Activated CD4-positive, alpha-beta T cell treated with anti-CD3 and anti-CD28 coated beads for 36 hours (primary cell): ENCODE measurements around the gene BDP1. TPM values are rescaled to one million over a fixed set of nuclear protein-coding genes. Genes with fewer than 3 reads are reported as not detected.

ENCODE experiments used
- total RNA-seq, 2 experiments: library from RNA; stranded (reverse); gene quantifications; one replicate each; pipeline ENCODE4 v1.2.3, GENCODE V29; 2021

Gene BDP1
- total RNA-seq, 2 experiments from 2014 or later: 27.2 to 30.1 TPM

Other genes with a start within 250 kb of the BDP1 start
- 10 to 100 TPM; 52.2 to 56.4 TPM for gene MCCC2, start 131.7 kb downstream of the BDP1 start, total RNA-seq